WTC11 (cell line): ENCODE data around the gene CAMKK2. TPM values are rescaled to one million over a fixed set of nuclear protein-coding genes. Genes with fewer than 3 reads are reported as not detected.

Experiments used
- ATAC-seq: fragments of 200-7000 bp; cut with Tn5 transposase; 2 replicates; pipeline ENCODE4 v1.10.0; 2021; ENCODE audit warnings: mild to moderate bottlenecking, moderate library complexity
- CTCF ChIA-PET: fragments of 300-600 bp; sonication (Branson Sonifier 250); formaldehyde crosslinking; loops from one replicate; lab custom pipeline; 2021; ENCODE audit warnings: antibody characterized with exemption; lab: Charles Lee
- POLR2A ChIA-PET: fragments of 350-600 bp; sonication (Branson Sonifier 250); formaldehyde crosslinking; loops from one replicate; lab custom pipeline; 2021; ENCODE audit warnings: antibody characterized with exemption; lab: Charles Lee
- DNase-seq: peaks from one replicate; pipeline ENCODE4 v3.0.0; 2021; ENCODE audit warnings: low spot score
- H3K27ac Mint-ChIP-seq: 2 replicates; pipeline ENCODE4 v1.8.0; 2021; ENCODE audit warnings: mixed read lengths
- H3K27me3 Mint-ChIP-seq: 2 replicates; pipeline ENCODE4 v1.8.0; 2021; ENCODE audit warnings: low read depth, mild to moderate bottlenecking, moderate library complexity, mixed read lengths
- H3K36me3 Mint-ChIP-seq: 2 replicates; pipeline ENCODE4 v1.8.0; 2021; ENCODE audit warnings: mixed read lengths
- H3K4me1 Mint-ChIP-seq: 2 replicates; pipeline ENCODE4 v1.8.0; 2022; ENCODE audit warnings: mixed read lengths
- H3K4me3 Mint-ChIP-seq: 2 replicates; pipeline ENCODE4 v1.8.0; 2021; ENCODE audit warnings: mild to moderate bottlenecking, moderate library complexity, mixed read lengths
- H3K9me3 Mint-ChIP-seq: 2 replicates; pipeline ENCODE4 v1.8.0; 2021; ENCODE audit warnings: mixed read lengths
- ARID4B ChIP-seq: sonication (generic); formaldehyde crosslinking; IDR thresholded peaks from 2 replicates; pipeline ENCODE4 v1.8.0; 2023; ENCODE audit warnings: missing genetic modification reagents, mild to moderate bottlenecking, borderline replicate concordance
- CBFB ChIP-seq: sonication (generic); formaldehyde crosslinking; IDR thresholded peaks from 2 replicates; pipeline ENCODE4 v1.8.1; 2022; ENCODE audit warnings: mild to moderate bottlenecking, low read depth, missing genetic modification reagents
- FOXJ3 ChIP-seq: sonication (generic); formaldehyde crosslinking; IDR thresholded peaks from 2 replicates; pipeline ENCODE4 v1.9.0; 2021; ENCODE audit warnings: missing genetic modification reagents, mild to moderate bottlenecking, borderline replicate concordance
- GRHL2 ChIP-seq: fragments of 250-450 bp; sonication (Bioruptor Pico); IDR thresholded peaks from 2 replicates; pipeline ENCODE4 v1.8.0; 2022; ENCODE audit warnings: mild to moderate bottlenecking, moderate library complexity; ENCODE audit not compliant: insufficient replicate concordance, severe bottlenecking
- IRF1 ChIP-seq: sonication (generic); formaldehyde crosslinking; IDR thresholded peaks from 2 replicates; pipeline ENCODE4 v1.8.0; 2023; ENCODE audit warnings: missing genetic modification reagents
- NR2C2 ChIP-seq: sonication (generic); formaldehyde crosslinking; IDR thresholded peaks from 2 replicates; pipeline ENCODE4 v1.8.0; 2022; ENCODE audit warnings: mild to moderate bottlenecking, missing genetic modification reagents
- RELA ChIP-seq: sonication (generic); formaldehyde crosslinking; IDR thresholded peaks from 2 replicates; pipeline ENCODE4 v1.8.1; 2022; ENCODE audit warnings: missing genetic modification reagents, mild to moderate bottlenecking, borderline replicate concordance
- SMAD4 ChIP-seq: sonication (generic); formaldehyde crosslinking; IDR thresholded peaks from 2 replicates; pipeline ENCODE4 v1.8.0; 2022; ENCODE audit warnings: mild to moderate bottlenecking, missing genetic modification reagents
- ZBTB21 ChIP-seq: sonication (generic); formaldehyde crosslinking; IDR thresholded peaks from 2 replicates; pipeline ENCODE4 v1.8.1; 2023; ENCODE audit warnings: mild to moderate bottlenecking, missing genetic modification reagents, borderline replicate concordance
- ZNF281 ChIP-seq: sonication (generic); formaldehyde crosslinking; IDR thresholded peaks from 2 replicates; pipeline ENCODE4 v1.8.0; 2023; ENCODE audit warnings: mild to moderate bottlenecking, missing genetic modification reagents
- total RNA-seq: library from RNA; stranded (reverse); gene quantifications from 3 replicates; pipeline ENCODE4 v1.2.3, GENCODE V29; 2021
- TF ChIP-seq, protein P1 (sequence below): sonication (generic); formaldehyde crosslinking; IDR thresholded peaks from 2 replicates; pipeline ENCODE4 v1.8.1; 2022; ENCODE audit warnings: mild to moderate bottlenecking, moderate library complexity, missing genetic modification reagents
- TF ChIP-seq, protein P2 (sequence below): fragments of 200-600 bp; IDR thresholded peaks from 2 replicates; pipeline ENCODE4 v1.8.0; 2022; ENCODE audit warnings: antibody characterized with exemption

Gene CAMKK2
- total RNA-seq, 1 experiment from 2014 or later = 36.5 TPM

GRCh38 chr12:121333747-121334146 lies 37.2 kb upstream of the CAMKK2 start (continued):
- no peak for TF ChIP-seq IRF1
- TF ChIP-seq, protein P1, sequence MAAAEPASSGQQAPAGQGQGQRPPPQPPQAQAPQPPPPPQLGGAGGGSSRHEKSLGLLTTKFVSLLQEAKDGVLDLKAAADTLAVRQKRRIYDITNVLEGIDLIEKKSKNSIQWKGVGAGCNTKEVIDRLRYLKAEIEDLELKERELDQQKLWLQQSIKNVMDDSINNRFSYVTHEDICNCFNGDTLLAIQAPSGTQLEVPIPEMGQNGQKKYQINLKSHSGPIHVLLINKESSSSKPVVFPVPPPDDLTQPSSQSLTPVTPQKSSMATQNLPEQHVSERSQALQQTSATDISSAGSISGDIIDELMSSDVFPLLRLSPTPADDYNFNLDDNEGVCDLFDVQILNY (CRISPR knock-in tag) = no peak

DNA sequence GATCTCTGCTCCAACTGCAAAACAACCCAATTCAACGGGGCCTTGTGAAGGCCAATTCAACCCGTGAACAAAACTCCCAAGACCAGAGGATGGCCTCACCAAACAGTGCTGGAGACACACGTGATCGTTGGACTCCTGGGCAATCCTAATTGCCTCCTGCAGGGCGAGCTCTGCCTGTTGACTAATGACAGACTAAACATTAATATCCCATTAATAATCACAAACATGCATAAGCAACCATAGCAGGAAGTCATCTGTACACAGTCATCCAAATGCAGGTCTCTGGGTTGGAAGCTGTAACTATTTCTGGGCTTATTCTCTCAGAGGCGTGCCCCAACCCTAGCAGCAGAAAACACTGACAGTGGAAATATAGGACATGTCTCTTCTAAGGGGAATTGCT lies 34.7 kb upstream of the CAMKK2 start:
- CTCF ChIA-PET = no interaction called here
- H3K36me3 Mint-ChIP-seq = peaks cover 75% of the 10 kb centered on the region
- POLR2A ChIA-PET = no interaction called here
- no peaks in the 10 kb centered on the region for H3K9me3 Mint-ChIP-seq
- no peaks in the 10 kb centered on the region for H3K4me1 Mint-ChIP-seq
- DNase-seq = no peak
- H3K27ac Mint-ChIP-seq = no peak overlapping the region
- TF ChIP-seq ZBTB21 (no peak), ARID4B (CRISPR knock-in tag) (no peak), SMAD4 (CRISPR knock-in tag) (no peak), IRF1 (no peak), NR2C2 (CRISPR knock-in tag) (no peak), ZNF281 (CRISPR knock-in tag) (no peak), CBFB (CRISPR knock-in tag) (no peak), RELA (CRISPR knock-in tag) (no peak), FOXJ3 (CRISPR knock-in tag) (no peak), GRHL2 (CRISPR knock-in tag) (no peak)
- TF ChIP-seq, protein P2, sequence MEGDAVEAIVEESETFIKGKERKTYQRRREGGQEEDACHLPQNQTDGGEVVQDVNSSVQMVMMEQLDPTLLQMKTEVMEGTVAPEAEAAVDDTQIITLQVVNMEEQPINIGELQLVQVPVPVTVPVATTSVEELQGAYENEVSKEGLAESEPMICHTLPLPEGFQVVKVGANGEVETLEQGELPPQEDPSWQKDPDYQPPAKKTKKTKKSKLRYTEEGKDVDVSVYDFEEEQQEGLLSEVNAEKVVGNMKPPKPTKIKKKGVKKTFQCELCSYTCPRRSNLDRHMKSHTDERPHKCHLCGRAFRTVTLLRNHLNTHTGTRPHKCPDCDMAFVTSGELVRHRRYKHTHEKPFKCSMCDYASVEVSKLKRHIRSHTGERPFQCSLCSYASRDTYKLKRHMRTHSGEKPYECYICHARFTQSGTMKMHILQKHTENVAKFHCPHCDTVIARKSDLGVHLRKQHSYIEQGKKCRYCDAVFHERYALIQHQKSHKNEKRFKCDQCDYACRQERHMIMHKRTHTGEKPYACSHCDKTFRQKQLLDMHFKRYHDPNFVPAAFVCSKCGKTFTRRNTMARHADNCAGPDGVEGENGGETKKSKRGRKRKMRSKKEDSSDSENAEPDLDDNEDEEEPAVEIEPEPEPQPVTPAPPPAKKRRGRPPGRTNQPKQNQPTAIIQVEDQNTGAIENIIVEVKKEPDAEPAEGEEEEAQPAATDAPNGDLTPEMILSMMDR = no peak
- TF ChIP-seq, all 79 proteins: peak for 0
- no peak overlapping the region for H3K4me3 Mint-ChIP-seq
- ATAC-seq = no peak
- no peaks in the 10 kb centered on the region for H3K27me3 Mint-ChIP-seq
